Tibial nerve (tissue), 3 donors: ENCODE data around the gene THSD4.

Experiments
- CTCF ChIP-seq, 5 experiments: fragments of 200-600 bp in 3 of 5; fragments of 450-650 bp in 2 of 5; sonication (generic) in 3 of 5; IDR thresholded peaks; one replicate each; pipeline ENCODE4 v1.5.1; 2016 to 2019; ENCODE audit warnings: antibody characterized with exemption in 5 of 5, mild to moderate bottlenecking in 3 of 5, moderate library complexity in 2 of 5
- POLR2A ChIP-seq, 2 donors: fragments of 450-650 bp; IDR thresholded peaks; one replicate each; pipeline ENCODE4 v1.6.1; 2017; ENCODE audit warnings: antibody characterized with exemption in 2 of 2, mild to moderate bottlenecking in 2 of 2, moderate library complexity in 2 of 2

GRCh38 chr15:71502077-71502432 is 386.8 kb downstream of the THSD4 start:
- TF ChIP-seq CTCF (IDR thresholded peaks at IDR 0.05) (no peak), POLR2A (IDR thresholded peaks at IDR 0.05) (no peak)
